GM13977 (cell line): Measurements from ENCODE around the gene SLC24A1.

Experiments
- DNase-seq: peaks from one replicate; pipeline ENCODE4 v3.0.0; 2012; ENCODE audit warnings: low spot score
- CTCF ChIP-seq: IDR thresholded peaks from 2 replicates; pipeline ENCODE4 v1.5.1; 2012; ENCODE audit warnings: mild to moderate bottlenecking, control low read depth; ENCODE audit not compliant: insufficient read depth; ENCODE audit errors: extremely low read depth, missing control alignments
- in situ Hi-C: fragments of 300-500 bp; cut with MboI; formaldehyde crosslinking; loops from one replicate; pipeline ENCODE4 v1.12.0; 2022; ENCODE audit warnings: low sequenced_read_pairs, low pct_unique_long_range_greater_than_20kb, mixed read lengths, inconsistent platforms; ENCODE audit not compliant: unreplicated experiment

Gene SLC24A1

GRCh38 chr15:65618560-65619109, 3.1 kb upstream of the SLC24A1 start:
- in situ Hi-C loops = no loop called here
- DNase-seq = no peak
- no peak for TF ChIP-seq CTCF

GRCh38 chr15:65619626-65620290, 2.0 kb upstream of the SLC24A1 start:
- DNase-seq = no peak
- TF ChIP-seq CTCF = no peak
- in situ Hi-C loops = no loop called here

GRCh38 chr15:65620833-65621232, 905 bp upstream of the SLC24A1 start:
- no peak for TF ChIP-seq CTCF
- in situ Hi-C loops = no loop called here

GRCh38 chr15:65623103-65623502, 1.4 kb downstream of the SLC24A1 start:
- DNase-seq = no peak
- in situ Hi-C loops = no loop called here
- TF ChIP-seq CTCF = no peak

More at GRCh38 chr15:65620833-65621232, 905 bp upstream of the SLC24A1 start:
- no peak for DNase-seq

GRCh38 chr15:65626856-65627255, 5.1 kb downstream of the SLC24A1 start:
- TF ChIP-seq CTCF = no peak
- DNase-seq = no peak
- in situ Hi-C loops = no loop called here

- TF ChIP-seq CTCF = no peak
- no peak for DNase-seq
- in situ Hi-C loops = no loop called here
These were observed 7.8 kb downstream of the SLC24A1 start for GRCh38 chr15:65629548-65629947.
